ENCODE results near the gene ALPI. TPM values are rescaled to one million over a fixed set of nuclear protein-coding genes. Genes with fewer than 3 reads are reported as not detected.

ALPI gene
- total and polyA plus RNA-seq, 2 donors (not counting 1 experiment from before 2014, with no cell fraction given), result not detected

- peak overlapping the region; percentile 61 for H3K27ac Mint-ChIP-seq
- peaks cover 44% of the 10 kb centered on the region for H3K27me3 Mint-ChIP-seq
- CTCF ChIA-PET, result no interaction called here
- Histone ChIP-seq H3K36me3 (replicated peaks in 1 of 2; ENCODE audit: control extremely low read depth in 1 of 2, control insufficient read depth in 1 of 2, extremely low read depth in 1 of 2, insufficient read depth in 2 of 2, low read length in 1 of 2) (no peaks in the 10 kb centered on the region), H3K9ac (ENCODE audit: low read length) (no peak overlapping the region), H3K4me2 (replicated peaks; ENCODE audit: low read depth, low read length, poor library complexity, severe bottlenecking) (peak overlapping the region; percentile 50), H2AFZ (ENCODE audit: insufficient read depth, low read depth, low read length, poor library complexity, severe bottlenecking) (no peak overlapping the region), H4K20me1 (ENCODE audit: control insufficient read depth, insufficient read depth, low read length, poor library complexity, severe bottlenecking) (no peaks in the 10 kb centered on the region), H3K4me1 (ENCODE audit: control insufficient read depth in 2 of 2, insufficient read depth in 2 of 2, low read length in 2 of 2) (peaks cover 3 to 11% of the 10 kb centered on the region in 2 donors), H3K27me3 (replicated peaks in 1 of 4; ENCODE audit: control extremely low read depth in 1 of 4, control insufficient read depth in 3 of 4, insufficient read depth in 4 of 4, low read length in 3 of 4) (peaks cover 0 to 46% (median 7%) of the 10 kb centered on the region in 4 experiments), H3K4me3 (ENCODE audit: control extremely low read depth in 1 of 5, extremely low read depth in 1 of 5, insufficient read depth in 1 of 5, low read depth in 2 of 5, low read length in 4 of 5) (no peak overlapping the region), H3K27ac (ENCODE audit: low read length in 2 of 2) (no peak overlapping the region), H3K79me2 (ENCODE audit: control insufficient read depth, insufficient read depth, low read length) (no peaks in the 10 kb centered on the region), H3K9me3 (ENCODE audit: control extremely low read depth in 1 of 3, control insufficient read depth in 2 of 3, insufficient read depth in 1 of 3, low read length in 2 of 3) (no peaks in the 10 kb centered on the region)
- DNase-seq (peak; percentile 56), ATAC-seq (ENCODE audit: low read depth) (peak; percentile 50)
- TF ChIP-seq EZH2 (IDR thresholded peaks at IDR 0.05; ENCODE audit: borderline replicate concordance, insufficient read depth, low read depth, low read length, poor library complexity, severe bottlenecking) (no peak), CTCF (IDR thresholded peaks at IDR 0.05) (no peak)
- H3K4me3 Mint-ChIP-seq, result peak overlapping the region; percentile 80
- intact Hi-C loops (cut with micrococcal nuclease), result no loop called here
- POLR2A ChIA-PET, result no interaction called here
- H3K4me1 Mint-ChIP-seq, result peaks cover 14% of the 10 kb centered on the region
- H3K9me3 Mint-ChIP-seq (ENCODE audit: insufficient read depth), result no peaks in the 10 kb centered on the region
- 7% methylated on average over 15 of the region's 21 CpGs for WGBS (ENCODE audit: insufficient coverage)
Observed at GRCh38 chr2:232502511-232502910, 46.6 kb downstream of the ALPI start.

GRCh38 chr2:232502911-232503808, 47.2 kb downstream of the ALPI start:
- peak overlapping the region; percentile 55 for H3K4me3 Mint-ChIP-seq
- H3K9ac ChIP-seq (ENCODE audit: low read length), result no peak overlapping the region
- WGBS (ENCODE audit: insufficient coverage), result 2% methylated on average over 72 of the region's 75 CpGs

More at GRCh38 chr2:232502911-232503808, 47.2 kb downstream of the ALPI start:
- H3K27ac ChIP-seq (ENCODE audit: low read length in 2 of 2), result no peak overlapping the region
- H3K4me2 ChIP-seq (replicated peaks; ENCODE audit: low read depth, low read length, poor library complexity, severe bottlenecking), result peak overlapping the region; percentile 66
- ChIA-PET CTCF (interaction anchor here (1.0 kb wide), 1 partner anchor 16 kb away, joined by 3 read pairs; no protein-coding TSS in a partner anchor), POLR2A (no interaction called here)
- H3K36me3 ChIP-seq (replicated peaks in 1 of 2; ENCODE audit: control extremely low read depth in 1 of 2, control insufficient read depth in 1 of 2, extremely low read depth in 1 of 2, insufficient read depth in 2 of 2, low read length in 1 of 2), result no peaks in the 10 kb centered on the region
- H3K4me1 ChIP-seq (ENCODE audit: control insufficient read depth in 2 of 2, insufficient read depth in 2 of 2, low read length in 2 of 2), result peaks cover 3 to 11% of the 10 kb centered on the region in 2 donors
- no peaks in the 10 kb centered on the region for H3K79me2 ChIP-seq (ENCODE audit: control insufficient read depth, insufficient read depth, low read length)
- H3K4me3 ChIP-seq (ENCODE audit: control extremely low read depth in 1 of 5, extremely low read depth in 1 of 5, insufficient read depth in 1 of 5, low read depth in 2 of 5, low read length in 4 of 5), result peak overlapping the region in 2 of 5 experiments; percentile 21 to 29
- TF ChIP-seq CTCF (IDR thresholded peaks at IDR 0.05), result no peak
- TF ChIP-seq EZH2 (IDR thresholded peaks at IDR 0.05; ENCODE audit: borderline replicate concordance, insufficient read depth, low read depth, low read length, poor library complexity, severe bottlenecking), result no peak
- peaks cover 14% of the 10 kb centered on the region for H3K4me1 Mint-ChIP-seq
- H2AFZ ChIP-seq (ENCODE audit: insufficient read depth, low read depth, low read length, poor library complexity, severe bottlenecking), result peak overlapping the region; percentile 46
- peak; percentile 69 for DNase-seq
- H3K9me3 Mint-ChIP-seq (ENCODE audit: insufficient read depth), result no peaks in the 10 kb centered on the region
- peak; percentile 49 for ATAC-seq (ENCODE audit: low read depth)
- H3K27me3 Mint-ChIP-seq, result peaks cover 44% of the 10 kb centered on the region
- H4K20me1 ChIP-seq (ENCODE audit: control insufficient read depth, insufficient read depth, low read length, poor library complexity, severe bottlenecking), result no peaks in the 10 kb centered on the region
- H3K27me3 ChIP-seq (replicated peaks in 1 of 4; ENCODE audit: control extremely low read depth in 1 of 4, control insufficient read depth in 3 of 4, insufficient read depth in 4 of 4, low read length in 3 of 4), result peaks cover 0 to 46% (median 7%) of the 10 kb centered on the region in 4 experiments
- H3K27ac Mint-ChIP-seq, result no peak overlapping the region
- intact Hi-C loops (cut with micrococcal nuclease), result no loop called here
- no peaks in the 10 kb centered on the region for H3K9me3 ChIP-seq (ENCODE audit: control extremely low read depth in 1 of 3, control insufficient read depth in 2 of 3, insufficient read depth in 1 of 3, low read length in 2 of 3)

Data from B cell (primary cell).